H1 (cell line): ENCODE data around the gene IFI27L1. TPM values are rescaled to one million over a fixed set of nuclear protein-coding genes. Genes with fewer than 3 reads are reported as not detected.

Experiments
- ASH2L ChIP-seq: fragments of 200-600, 300-600 bp; sonication (generic); IDR thresholded peaks from one replicate; pipeline ENCODE4 v1.7.1; 2017; ENCODE audit warnings: low read length
- CEBPB ChIP-seq: IDR thresholded peaks from 2 replicates; pipeline ENCODE4 v1.6.1; 2012; ENCODE audit warnings: low read depth, low read length
- KDM4A ChIP-seq: IDR thresholded peaks from one replicate; pipeline ENCODE4 v1.7.1; 2012; ENCODE audit warnings: low read depth, mild to moderate bottlenecking, moderate library complexity, low read length, inconsistent platforms; ENCODE audit not compliant: severe bottlenecking
- MAFK ChIP-seq: IDR thresholded peaks from 2 replicates; pipeline ENCODE4 v1.6.1; 2012; ENCODE audit warnings: low read depth, mild to moderate bottlenecking, improper control_type of control experiment, low read length
- POU5F1 ChIP-seq: IDR thresholded peaks from 2 replicates; pipeline ENCODE4 v1.6.1; 2011; ENCODE audit warnings: low read depth, mild to moderate bottlenecking, low read length, moderate library complexity
- RFX5 ChIP-seq: IDR thresholded peaks from 2 replicates; pipeline ENCODE4 v1.6.1; 2011; ENCODE audit warnings: low read depth, low read length, improper control_type of control experiment, borderline replicate concordance
- SUZ12 ChIP-seq: fragments of 200-600 bp; sonication (generic); IDR thresholded peaks from 2 replicates; pipeline ENCODE4 v1.6.1; 2012; ENCODE audit warnings: mild to moderate bottlenecking, inconsistent platforms, low read length, moderate library complexity, mixed read lengths
- TAF7 ChIP-seq: optimal IDR thresholded peaks from 2 replicates; pipeline ENCODE3; 2011; ENCODE audit warnings: low read depth, mild to moderate bottlenecking, inconsistent platforms, low read length, moderate library complexity, borderline replicate concordance
- polyA plus RNA-seq, 7 experiments: library from polyadenylated mRNA; depleted of rRNA in 3 of 7; stranded (reverse) in 5 of 7; unstranded in 2 of 7; fragments of >200 nt in 5 of 7; fragments of 200-250 nt in 2 of 7; gene quantifications; 1 replicate in 5 of 7; 2 replicates in 1 of 7; 4 replicates in 1 of 7; pipeline versions ENCODE4 v1.2.1 to v1.2.3, GENCODE V29; 2011 to 2013; ENCODE audit warnings: missing spikeins in 2 of 7, mixed read lengths in 2 of 7
- total RNA-seq: library from RNA; stranded (reverse); fragmentation: NEBNext Ultra II Directional; extraction: Animal tissue kit (Norgen Biotek cat#: 25700); gene quantifications from 2 replicates; pipeline ENCODE4 v1.2.1, GENCODE V29; 2021

The IFI27L1 gene
- total and polyA plus RNA-seq, 2 of the 8 experiments (the other 6 are each of a cell fraction or from before 2014, with no cell fraction given) = 21.2 to 30.5 TPM

DNA sequence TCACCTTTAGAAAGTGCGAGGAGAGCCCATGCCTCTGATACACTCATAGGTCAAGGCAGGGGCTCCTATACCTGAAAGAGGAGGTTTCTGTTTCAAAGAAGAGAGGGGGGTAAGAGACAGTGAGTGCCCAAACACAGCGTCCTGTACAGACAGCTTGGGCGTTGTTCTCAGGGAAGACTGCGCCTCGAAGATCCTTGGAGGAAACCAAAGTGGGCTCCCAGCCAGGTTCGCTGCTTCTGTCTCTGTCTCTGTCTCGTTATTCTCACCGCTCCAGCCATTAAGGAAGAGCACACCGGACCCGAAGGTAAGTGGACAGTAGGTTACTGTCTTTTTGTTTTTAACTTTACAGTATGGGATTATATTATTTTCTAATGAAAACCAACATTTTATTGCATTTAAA is 23.6 kb downstream of the IFI27L1 start (continued):
- TF ChIP-seq MAFK = no peak
- no peak for TF ChIP-seq POU5F1
- no peak for TF ChIP-seq TAF7
- no peak for TF ChIP-seq KDM4A
- no peak for TF ChIP-seq RFX5
- TF ChIP-seq ASH2L = no peak
- no peak for TF ChIP-seq CEBPB
- TF ChIP-seq SUZ12 = no peak
